Kidney (tissue), 14 donors: Measurements from ENCODE around the gene LY6G5C. TPM values are rescaled to one million over a fixed set of nuclear protein-coding genes. Genes with fewer than 3 reads are reported as not detected.
A peak's percentile ranks its signal among the peaks of the same experiment; 100 is the strongest.

ENCODE experiments used
- DNase-seq, 5 donors: peaks; one replicate each; pipeline ENCODE4 v3.0.0-alpha.2; 2013 to 2020
- FAIRE-seq: peaks from 2 replicates; lab custom pipeline; 2012; peaks lifted over from hg19 to GRCh38; lab: Jason Lieb, UNC
- H3K27ac ChIP-seq, 2 donors: one replicate each; pipeline ENCODE4 v1.7.0; 2013; ENCODE audit warnings: low read depth in 2 of 2, low read length in 2 of 2, inconsistent platforms in 1 of 2
- H3K27me3 ChIP-seq: one replicate; pipeline ENCODE4 v1.7.1; 2013; ENCODE audit warnings: low read length, inconsistent platforms; ENCODE audit not compliant: control insufficient read depth, insufficient read depth
- H3K36me3 ChIP-seq, 3 donors: one replicate each; pipeline versions ENCODE4 v1.7.0 to v1.7.1; 2013; ENCODE audit warnings: low read length in 3 of 3, control low read depth in 1 of 3, inconsistent platforms in 1 of 3; ENCODE audit not compliant: insufficient read depth in 3 of 3, control insufficient read depth in 2 of 3
- H3K4me1 ChIP-seq, 3 donors: one replicate each; pipeline versions ENCODE4 v1.7.0 to v1.7.1; 2013; ENCODE audit warnings: low read length in 3 of 3, inconsistent platforms in 1 of 3, low read depth in 1 of 3; ENCODE audit not compliant: control insufficient read depth in 2 of 3, insufficient read depth in 2 of 3
- H3K4me3 ChIP-seq, 3 donors: one replicate each; pipeline versions ENCODE4 v1.7.0 to v1.8.1; 2013; ENCODE audit warnings: low read length in 3 of 3, control low read depth in 1 of 3, inconsistent platforms in 1 of 3
- H3K9ac ChIP-seq, 3 donors: one replicate each; pipeline versions ENCODE4 v1.7.0 to v1.7.1; 2013; ENCODE audit warnings: low read length in 3 of 3, control low read depth in 1 of 3, inconsistent platforms in 1 of 3
- H3K9me3 ChIP-seq, 3 donors: one replicate each; pipeline versions ENCODE4 v1.7.0 to v1.7.1; 2013; ENCODE audit warnings: low read length in 3 of 3, control low read depth in 1 of 3, inconsistent platforms in 1 of 3; ENCODE audit not compliant: control insufficient read depth in 2 of 3, insufficient read depth in 1 of 3
- intact Hi-C: fragments of 100-400 bp; cut with DNase I; formaldehyde crosslinking; loops from one replicate; pipeline ENCODE4 v1.11.1; 2022
- polyA plus RNA-seq: library from polyadenylated mRNA; stranded (reverse); fragments of 350-450 nt; fragmentation: Illumina TruSeq; extraction: RNeasy Lipid Tissue Mini Kit (QIAGEN cat#74804); gene quantifications from one replicate; pipeline ENCODE4 v1.2.3, GENCODE V29; 2014; ENCODE audit warnings: low read depth, low replicate concordance; ENCODE audit not compliant: insufficient read depth
- total RNA-seq: library from RNA; stranded (reverse); fragmentation: NEBNext Ultra II Directional; extraction: Animal tissue kit (Norgen Biotek cat#: 25700); gene quantifications from one replicate; pipeline ENCODE4 v1.2.1, GENCODE V29; 2021
- TF ChIP-seq, protein P1 (sequence below): IDR thresholded peaks from 3 replicates; pipeline ENCODE4 v1.5.1; 2012; ENCODE audit warnings: mild to moderate bottlenecking, moderate library complexity, borderline replicate concordance; ENCODE audit not compliant: insufficient read depth; ENCODE audit errors: extremely low read depth
- donor health status: control.
- donor health status: control.
- donor health status: control.
- donor health status: control.
- donor health status: control.
- donor health status: DM: yes; HTN: yes; CAD: no.
- donor health status: Normal renal cell carcinoma (clear cell type).

Gene LY6G5C
- total and polyA plus RNA-seq, 2 donors from 2014 or later, result 2.5 to 4.6 TPM

DNA sequence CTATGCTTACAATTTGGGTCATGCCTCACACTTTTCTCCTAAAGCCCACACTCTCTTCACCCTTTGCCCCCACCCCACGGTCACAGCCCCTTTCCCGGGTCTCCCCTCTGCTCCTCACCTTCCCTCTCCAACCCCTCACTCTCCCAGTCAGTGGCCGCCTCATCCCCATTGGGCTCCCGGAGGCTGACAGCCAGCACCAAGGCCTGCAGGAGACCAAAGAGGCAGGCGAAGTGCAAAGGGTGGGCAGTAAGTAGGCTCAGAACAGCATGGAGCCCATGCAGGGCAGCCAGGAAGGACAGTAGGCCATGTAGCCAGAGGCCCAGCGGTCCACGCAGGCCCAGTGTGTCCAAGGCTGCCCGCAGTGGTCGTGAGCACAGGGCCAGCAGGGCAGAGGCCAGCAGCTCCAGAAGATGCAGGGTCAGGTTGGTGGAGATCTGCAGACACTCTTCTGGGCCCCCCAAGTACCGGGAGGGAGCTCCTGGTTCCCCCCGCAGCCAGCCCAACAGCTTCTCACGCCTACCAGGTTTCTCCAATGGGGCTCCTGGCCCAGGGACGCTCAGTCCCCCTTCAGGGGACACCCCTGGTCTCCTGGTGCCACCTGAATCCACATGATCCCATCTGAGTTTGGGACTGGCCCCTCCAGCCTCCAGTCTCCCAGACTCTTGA, 21.8 kb downstream of the LY6G5C start:
- intact Hi-C loops, result no loop called here
- Histone ChIP-seq H3K9me3 (no peaks in the 10 kb centered on the region), H3K4me3 (peak overlapping the region; percentile 92 to 98 (median 93)), H3K36me3 (peaks cover 0 to 7% (median 6%) of the 10 kb centered on the region in 3 donors), H3K4me1 (peaks cover 0 to 53% (median 40%) of the 10 kb centered on the region in 3 donors), H3K27me3 (no peaks in the 10 kb centered on the region), H3K27ac (peak overlapping the region in 1 of 2 donors; percentile 8), H3K9ac (peak overlapping the region in 2 of 3 donors; percentile 18 to 86)
- no peak for FAIRE-seq
- TF ChIP-seq, protein P1, sequence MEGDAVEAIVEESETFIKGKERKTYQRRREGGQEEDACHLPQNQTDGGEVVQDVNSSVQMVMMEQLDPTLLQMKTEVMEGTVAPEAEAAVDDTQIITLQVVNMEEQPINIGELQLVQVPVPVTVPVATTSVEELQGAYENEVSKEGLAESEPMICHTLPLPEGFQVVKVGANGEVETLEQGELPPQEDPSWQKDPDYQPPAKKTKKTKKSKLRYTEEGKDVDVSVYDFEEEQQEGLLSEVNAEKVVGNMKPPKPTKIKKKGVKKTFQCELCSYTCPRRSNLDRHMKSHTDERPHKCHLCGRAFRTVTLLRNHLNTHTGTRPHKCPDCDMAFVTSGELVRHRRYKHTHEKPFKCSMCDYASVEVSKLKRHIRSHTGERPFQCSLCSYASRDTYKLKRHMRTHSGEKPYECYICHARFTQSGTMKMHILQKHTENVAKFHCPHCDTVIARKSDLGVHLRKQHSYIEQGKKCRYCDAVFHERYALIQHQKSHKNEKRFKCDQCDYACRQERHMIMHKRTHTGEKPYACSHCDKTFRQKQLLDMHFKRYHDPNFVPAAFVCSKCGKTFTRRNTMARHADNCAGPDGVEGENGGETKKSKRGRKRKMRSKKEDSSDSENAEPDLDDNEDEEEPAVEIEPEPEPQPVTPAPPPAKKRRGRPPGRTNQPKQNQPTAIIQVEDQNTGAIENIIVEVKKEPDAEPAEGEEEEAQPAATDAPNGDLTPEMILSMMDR, result no peak
- no peak for DNase-seq

DNA sequence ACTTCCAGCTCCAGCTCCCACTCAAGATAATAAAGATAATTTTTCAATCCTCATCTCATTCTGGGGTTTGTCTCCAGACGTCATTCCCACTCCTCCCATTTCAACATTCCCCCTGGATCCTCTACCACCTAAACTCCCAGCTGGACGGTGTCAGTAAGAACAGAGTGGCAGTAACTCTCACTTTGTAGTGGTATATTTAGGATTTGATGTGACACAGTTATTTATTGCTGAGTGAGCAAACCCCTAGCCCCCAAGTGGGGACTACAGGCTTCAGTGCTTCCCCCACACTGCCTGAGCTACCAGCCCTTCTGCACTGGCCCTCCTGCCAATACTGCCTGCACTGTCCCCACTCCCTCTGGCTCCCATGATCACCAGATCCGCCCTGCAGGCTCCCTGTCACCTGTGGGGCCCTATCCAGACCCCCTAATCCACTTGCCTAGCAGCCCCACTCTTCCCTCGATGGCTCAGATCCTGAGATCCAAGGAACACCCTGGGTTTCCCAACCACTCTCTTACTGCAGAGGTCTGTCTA, 22.6 kb downstream of the LY6G5C start:
- no peak overlapping the region for H3K27ac ChIP-seq
- peak overlapping the region in 1 of 3 donors; percentile 93 for H3K4me3 ChIP-seq
- DNase-seq (no peak), FAIRE-seq (no peak)
- H3K4me1 ChIP-seq, result peaks cover 0 to 45% (median 36%) of the 10 kb centered on the region in 3 donors
- no peaks in the 10 kb centered on the region for H3K27me3 ChIP-seq
- H3K9ac ChIP-seq, result no peak overlapping the region
- intact Hi-C loops, result no loop called here
- peaks cover 0 to 7% (median 6%) of the 10 kb centered on the region in 3 donors for H3K36me3 ChIP-seq
- TF ChIP-seq, protein P1, result no peak
- no peaks in the 10 kb centered on the region for H3K9me3 ChIP-seq

DNA sequence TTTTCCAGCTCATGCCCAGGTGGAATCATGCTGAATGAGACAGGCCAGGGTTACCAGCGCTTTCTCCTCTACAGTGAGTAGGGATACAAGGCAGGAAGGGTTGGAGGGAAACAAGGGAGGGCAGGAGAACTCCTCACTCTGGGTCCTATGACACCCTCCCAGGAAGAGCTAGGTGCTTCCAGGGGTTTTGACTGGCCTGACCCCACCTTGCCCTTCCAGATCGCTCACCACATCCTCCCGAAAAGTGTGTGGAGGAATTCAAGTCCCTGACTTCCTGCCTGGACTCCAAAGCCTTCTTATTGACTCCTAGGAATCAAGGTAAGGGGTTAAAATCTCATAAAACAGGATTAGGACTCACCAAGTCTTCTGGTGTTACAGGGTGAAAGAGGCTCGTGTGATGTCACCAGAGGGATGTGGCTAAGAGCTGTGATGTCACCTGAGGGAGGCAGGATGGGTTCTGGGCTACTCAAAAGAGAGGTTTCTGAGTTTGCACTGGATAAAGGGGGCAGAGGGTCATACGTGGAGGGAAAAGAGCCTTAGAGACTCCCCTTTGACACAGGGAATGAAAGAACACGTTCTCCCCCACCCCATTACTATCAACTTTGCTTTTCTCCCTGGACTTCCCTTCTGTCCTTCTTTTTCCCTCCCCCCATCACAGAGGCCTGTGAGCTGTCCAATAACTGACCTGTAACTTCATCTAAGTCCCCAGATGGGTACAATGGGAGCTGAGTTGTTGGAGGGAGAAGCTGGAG, 23.3 kb downstream of the LY6G5C start:
- no peak for DNase-seq
- no peak overlapping the region for H3K27ac ChIP-seq

More for the DNA sequence above, 23.3 kb downstream of the LY6G5C start:
- FAIRE-seq, result no peak
- intact Hi-C loops, result no loop called here
- H3K36me3 ChIP-seq, result peaks cover 0 to 7% (median 6%) of the 10 kb centered on the region in 3 donors
- no peak overlapping the region for H3K9ac ChIP-seq
- H3K4me1 ChIP-seq, result peaks cover 0 to 43% (median 35%) of the 10 kb centered on the region in 3 donors
- TF ChIP-seq, protein P1, result no peak
- H3K9me3 ChIP-seq, result no peaks in the 10 kb centered on the region
- no peaks in the 10 kb centered on the region for H3K27me3 ChIP-seq
- H3K4me3 ChIP-seq, result peak overlapping the region in 1 of 3 donors; percentile 93
